Natural killer cell (primary cell): ENCODE data around the gene KLHL3. TPM values are rescaled to one million over a fixed set of nuclear protein-coding genes. Genes with fewer than 3 reads are reported as not detected.

Experiments used
- ATAC-seq, 3 donors: fragments of 150-1000 bp in 2 of 3; fragments of 200-7000 bp in 1 of 3; cut with Tn5 transposase; 1 replicate in 1 of 3; 2 replicates in 2 of 3; pipeline ENCODE4 v1.10.0; 2021; ENCODE audit warnings: mild to moderate bottlenecking in 2 of 3, moderate library complexity in 2 of 3
- DNase-seq, 2 donors: peaks; one replicate each; pipeline versions ENCODE4 v3.0.0 to v3.0.0-alpha.2; 2013 to 2021; ENCODE audit warnings: mixed read lengths in 1 of 2
- H3K27ac ChIP-seq: one replicate; pipeline ENCODE4 v1.5.1; 2013; ENCODE audit warnings: mild to moderate bottlenecking, low read length
- H3K27me3 ChIP-seq: one replicate; pipeline ENCODE4 v1.6.1; 2013; ENCODE audit warnings: low read length; ENCODE audit not compliant: control insufficient read depth, insufficient read depth
- H3K36me3 ChIP-seq: one replicate; pipeline ENCODE4 v1.6.1; 2013; ENCODE audit warnings: low read length; ENCODE audit not compliant: control insufficient read depth, insufficient read depth
- H3K4me1 ChIP-seq: one replicate; pipeline ENCODE4 v1.6.1; 2013; ENCODE audit warnings: low read length; ENCODE audit not compliant: control insufficient read depth, insufficient read depth
- H3K4me3 ChIP-seq: one replicate; pipeline ENCODE4 v1.5.1; 2013; ENCODE audit warnings: low read length
- H3K9me3 ChIP-seq: one replicate; pipeline ENCODE4 v1.6.1; 2013; ENCODE audit warnings: low read length; ENCODE audit not compliant: control insufficient read depth, insufficient read depth
- H3K27ac Mint-ChIP-seq, 2 donors: one replicate each; pipeline ENCODE4 v1.8.0; 2022; ENCODE audit warnings: mild to moderate bottlenecking in 2 of 2, mixed read lengths in 2 of 2, moderate library complexity in 1 of 2
- H3K27me3 Mint-ChIP-seq, 2 donors: one replicate each; pipeline ENCODE4 v1.8.0; 2022; ENCODE audit warnings: low read depth in 2 of 2, mixed read lengths in 2 of 2
- H3K36me3 Mint-ChIP-seq: one replicate; pipeline ENCODE4 v1.8.0; 2022; ENCODE audit warnings: mixed read lengths
- H3K4me1 Mint-ChIP-seq, 2 donors: one replicate each; pipeline ENCODE4 v1.8.0; 2022; ENCODE audit warnings: mixed read lengths in 2 of 2
- H3K4me3 Mint-ChIP-seq: one replicate; pipeline ENCODE4 v1.8.0; 2022; ENCODE audit warnings: mild to moderate bottlenecking, moderate library complexity, mixed read lengths
- H3K9me3 Mint-ChIP-seq, 2 donors: one replicate each; pipeline ENCODE4 v1.8.0; 2022; ENCODE audit warnings: mixed read lengths in 2 of 2
- CTCF ChIP-seq: fragments of 200-600 bp; IDR thresholded peaks from one replicate; pipeline ENCODE4 v1.8.0; 2022; ENCODE audit warnings: antibody characterized with exemption
- WGBS: methylation state at CpG from one replicate; pipeline ENCODE4 v1.1.7; 2013; ENCODE audit warnings: missing lambda C conversion rate; ENCODE audit not compliant: insufficient coverage; 5-methylcytosine and 5-hydroxymethylcytosine counted together
- intact Hi-C: fragments of 100-400 bp; cut with micrococcal nuclease; formaldehyde crosslinking; loops from one replicate; pipeline ENCODE4 v1.14.2; 2022
- total RNA-seq, 4 donors: library from RNA; stranded (reverse); fragments of 120-200 nt in 1 of 4; gene quantifications; one replicate each; pipeline versions ENCODE4 v1.2.3 to v1.2.4, GENCODE V29; 2013 to 2022

KLHL3 gene
- total RNA-seq, 3 donors from 2014 or later (not counting 1 experiment from before 2014, with no cell fraction given): 11.2 to 14.0 (median 13.2) TPM

- H3K4me3 ChIP-seq: no peak overlapping the region
- no peaks in the 10 kb centered on the region for H3K9me3 ChIP-seq
- H3K4me1 Mint-ChIP-seq: no peaks in the 10 kb centered on the region
- H3K27me3 Mint-ChIP-seq: no peaks in the 10 kb centered on the region
- H3K4me1 ChIP-seq: no peaks in the 10 kb centered on the region
- H3K27ac Mint-ChIP-seq: no peak overlapping the region
- intact Hi-C loops: no loop called here
- no peaks in the 10 kb centered on the region for H3K27me3 ChIP-seq
- DNase-seq (no peak), ATAC-seq (no peak)
- H3K27ac ChIP-seq: no peak overlapping the region
- H3K36me3 Mint-ChIP-seq: no peaks in the 10 kb centered on the region
- no peak overlapping the region for H3K4me3 Mint-ChIP-seq
- H3K36me3 ChIP-seq: peaks cover 2% of the 10 kb centered on the region
- no peaks in the 10 kb centered on the region for H3K9me3 Mint-ChIP-seq
- TF ChIP-seq CTCF: no peak
- WGBS: 81% methylated on average over 2 of the region's 3 CpGs
These were observed 108.6 kb downstream of the KLHL3 start for GRCh38 chr5:137627293-137627692.

- Mint-ChIP-seq H3K9me3 (no peaks in the 10 kb centered on the region), H3K4me3 (no peak overlapping the region), H3K4me1 (no peaks in the 10 kb centered on the region), H3K27ac (no peak overlapping the region), H3K27me3 (no peaks in the 10 kb centered on the region), H3K36me3 (no peaks in the 10 kb centered on the region)
- intact Hi-C loops: no loop called here
- H3K27ac ChIP-seq: no peak overlapping the region
- DNase-seq: no peak
- H3K4me1 ChIP-seq: no peaks in the 10 kb centered on the region
- no peaks in the 10 kb centered on the region for H3K27me3 ChIP-seq
- TF ChIP-seq CTCF: no peak
- no peak for ATAC-seq
- no peaks in the 10 kb centered on the region for H3K9me3 ChIP-seq
- H3K4me3 ChIP-seq: no peak overlapping the region
- WGBS: 82% methylated on average over 5 of the region's 5 CpGs
- H3K36me3 ChIP-seq: peaks cover 5% of the 10 kb centered on the region
These were observed 111.0 kb downstream of the KLHL3 start for GRCh38 chr5:137624786-137625349.

- Mint-ChIP-seq H3K9me3 (no peaks in the 10 kb centered on the region), H3K36me3 (no peaks in the 10 kb centered on the region), H3K27me3 (no peaks in the 10 kb centered on the region), H3K27ac (no peak overlapping the region), H3K4me1 (no peaks in the 10 kb centered on the region), H3K4me3 (no peak overlapping the region)
- Histone ChIP-seq H3K27ac (no peak overlapping the region), H3K27me3 (no peaks in the 10 kb centered on the region), H3K9me3 (no peaks in the 10 kb centered on the region), H3K36me3 (peaks cover 5% of the 10 kb centered on the region), H3K4me3 (no peak overlapping the region), H3K4me1 (no peaks in the 10 kb centered on the region)
- intact Hi-C loops: no loop called here
- DNase-seq: peak in 1 of 2 donors; percentile 7
- 84% methylated on average over 5 of the region's 5 CpGs for WGBS
- no peak for ATAC-seq
- no peak for TF ChIP-seq CTCF
These were observed 113.0 kb downstream of the KLHL3 start for GRCh38 chr5:137622850-137623249.
